Testis (tissue), 2 donors: ENCODE data around the gene ENTPD8.

ENCODE experiments used
- POLR2A ChIP-seq: fragments of 450-650 bp; IDR thresholded peaks from one replicate; pipeline ENCODE4 v1.6.1; 2017; ENCODE audit warnings: antibody characterized with exemption, mild to moderate bottlenecking, moderate library complexity
- TF ChIP-seq, protein P1 (sequence below), 3 experiments: fragments of 450-650 bp in 2 of 3; fragments of 200-600 bp in 1 of 3; sonication (generic) in 1 of 3; IDR thresholded peaks; one replicate each; pipeline ENCODE4 v1.5.1; 2016 to 2019; ENCODE audit warnings: antibody characterized with exemption in 3 of 3, mild to moderate bottlenecking in 2 of 3, moderate library complexity in 1 of 3

DNA sequence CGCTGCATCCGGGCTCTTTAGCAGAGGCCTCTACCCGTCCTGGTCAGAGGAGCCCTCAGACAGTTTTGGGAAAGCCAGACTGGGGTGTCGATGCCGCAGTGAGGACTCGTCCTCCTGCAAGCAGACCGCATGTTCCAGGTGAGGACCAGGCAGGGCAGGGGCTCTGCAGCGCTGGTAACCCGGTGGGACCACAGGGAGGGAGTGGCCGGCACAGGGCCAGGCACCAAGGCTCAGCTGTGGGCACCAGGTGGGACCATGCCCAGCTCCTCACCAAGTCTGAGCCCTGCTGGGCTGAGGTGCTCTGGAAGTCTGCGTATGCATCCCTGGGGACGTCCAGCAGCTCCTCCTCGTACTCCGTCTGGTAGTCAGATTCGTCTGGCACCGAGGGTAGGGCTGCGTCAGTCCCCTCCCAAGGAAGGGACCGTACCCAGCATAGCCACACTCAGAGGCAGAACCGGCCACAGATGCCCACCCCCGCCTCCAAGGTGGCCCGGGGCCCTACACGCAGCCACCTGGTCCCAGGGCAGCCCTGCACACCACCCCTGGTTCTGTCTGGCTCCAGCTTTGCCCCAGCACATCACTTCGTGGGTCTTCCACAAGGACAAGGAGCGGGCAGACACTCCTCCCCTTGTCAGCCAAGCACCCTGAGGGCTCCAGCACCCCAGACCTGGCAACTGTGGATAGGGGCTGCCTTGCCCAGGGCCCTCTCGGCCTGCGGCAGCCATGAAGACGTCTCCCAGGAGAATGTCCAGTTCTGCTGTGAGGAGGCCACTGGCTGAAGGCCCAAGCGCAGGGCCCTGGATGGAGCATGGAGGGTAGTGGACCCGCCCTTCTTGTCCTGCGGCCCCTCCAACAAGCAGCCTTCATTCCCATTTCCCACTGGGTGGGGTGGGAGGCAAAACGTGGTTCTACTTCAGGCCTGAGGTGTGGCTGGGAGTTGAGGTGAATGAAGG, 19.5 kb upstream of the ENTPD8 start:
- TF ChIP-seq, protein P1, sequence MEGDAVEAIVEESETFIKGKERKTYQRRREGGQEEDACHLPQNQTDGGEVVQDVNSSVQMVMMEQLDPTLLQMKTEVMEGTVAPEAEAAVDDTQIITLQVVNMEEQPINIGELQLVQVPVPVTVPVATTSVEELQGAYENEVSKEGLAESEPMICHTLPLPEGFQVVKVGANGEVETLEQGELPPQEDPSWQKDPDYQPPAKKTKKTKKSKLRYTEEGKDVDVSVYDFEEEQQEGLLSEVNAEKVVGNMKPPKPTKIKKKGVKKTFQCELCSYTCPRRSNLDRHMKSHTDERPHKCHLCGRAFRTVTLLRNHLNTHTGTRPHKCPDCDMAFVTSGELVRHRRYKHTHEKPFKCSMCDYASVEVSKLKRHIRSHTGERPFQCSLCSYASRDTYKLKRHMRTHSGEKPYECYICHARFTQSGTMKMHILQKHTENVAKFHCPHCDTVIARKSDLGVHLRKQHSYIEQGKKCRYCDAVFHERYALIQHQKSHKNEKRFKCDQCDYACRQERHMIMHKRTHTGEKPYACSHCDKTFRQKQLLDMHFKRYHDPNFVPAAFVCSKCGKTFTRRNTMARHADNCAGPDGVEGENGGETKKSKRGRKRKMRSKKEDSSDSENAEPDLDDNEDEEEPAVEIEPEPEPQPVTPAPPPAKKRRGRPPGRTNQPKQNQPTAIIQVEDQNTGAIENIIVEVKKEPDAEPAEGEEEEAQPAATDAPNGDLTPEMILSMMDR (IDR thresholded peaks at IDR 0.05): no peak
- TF ChIP-seq POLR2A: no peak
